Stimulated activated CD4-positive, alpha-beta T cell treated with anti-CD3 and anti-CD28 coated beads, Interleukin-12 subunit alpha, Interleukin-12 subunit beta, amount 100 ng/mL, for 4 hours (primary cell): ENCODE results near the gene SAXO2.
"Not testable (repeated sequence)": the region's sequence is repeated elsewhere in the genome, so short reads cannot be mapped to it uniquely, and the experiment has no call there.

Source experiments
- DNase-seq: peaks from one replicate; pipeline ENCODE4 v3.0.0-alpha.2; 2020

Gene SAXO2

GRCh38 chr15:82262422-82263026 is at the start of gene SAXO2, which contains the start of gene EFL1:
Gene SAXO2 (plus strand): TSS chr15:82262818. CDS start chr15:82262880, 62 bp downstream.
Gene EFL1 (minus strand): TSS chr15:82262734. CDS start chr15:82261778, 956 bp downstream.
- peak; percentile 91 for DNase-seq

GRCh38 chr15:82216092-82216491 is 46.5 kb upstream of the SAXO2 start:
- DNase-seq, result not testable (repeated sequence)

- peak; percentile 3 for DNase-seq
These were observed 41.1 kb upstream of the SAXO2 start for GRCh38 chr15:82221535-82221934.

GRCh38 chr15:82228750-82229149 is 33.9 kb upstream of the SAXO2 start:
- no peak for DNase-seq

GRCh38 chr15:82231233-82231632 is 31.4 kb upstream of the SAXO2 start:
- DNase-seq, result no peak

- DNase-seq, result no peak
These were observed 30.8 kb upstream of the SAXO2 start for GRCh38 chr15:82231842-82232241.

- DNase-seq, result not testable (repeated sequence)
These were observed 24.6 kb upstream of the SAXO2 start for GRCh38 chr15:82237944-82238534.

- DNase-seq, result no peak
These were observed 22.8 kb upstream of the SAXO2 start for GRCh38 chr15:82239685-82240391.

- not testable (repeated sequence) for DNase-seq
These were observed 20.6 kb upstream of the SAXO2 start for GRCh38 chr15:82241836-82242499.

GRCh38 chr15:82243644-82244043 is 19.0 kb upstream of the SAXO2 start:
- not testable (repeated sequence) for DNase-seq

- not testable (repeated sequence) for DNase-seq
These were observed 16.7 kb upstream of the SAXO2 start for GRCh38 chr15:82245956-82246355.

GRCh38 chr15:82248261-82248660 is 14.4 kb upstream of the SAXO2 start:
- not testable (repeated sequence) for DNase-seq

- DNase-seq, result peak; percentile 11
These were observed 824 bp upstream of the SAXO2 start for GRCh38 chr15:82261566-82262421.

GRCh38 chr15:82263350-82263749 is 732 bp downstream of the SAXO2 start:
- no peak for DNase-seq

GRCh38 chr15:82267137-82267536 is 4.5 kb downstream of the SAXO2 start:
- not testable (repeated sequence) for DNase-seq

GRCh38 chr15:82268454-82268853 is 5.8 kb downstream of the SAXO2 start:
- not testable (repeated sequence) for DNase-seq

- no peak for DNase-seq
These were observed 9.5 kb downstream of the SAXO2 start for GRCh38 chr15:82272154-82272553.

- DNase-seq, result no peak
These were observed 12.8 kb downstream of the SAXO2 start for GRCh38 chr15:82275410-82275809.

- not testable (repeated sequence) for DNase-seq
These were observed 18.7 kb downstream of the SAXO2 start for GRCh38 chr15:82281276-82281675.

- not testable (repeated sequence) for DNase-seq
These were observed 19.8 kb downstream of the SAXO2 start for GRCh38 chr15:82282386-82282785.

- DNase-seq, result not testable (repeated sequence)
These were observed 21.8 kb downstream of the SAXO2 start for GRCh38 chr15:82284381-82284780.

GRCh38 chr15:82286475-82286874 is 23.9 kb downstream of the SAXO2 start:
- not testable (repeated sequence) for DNase-seq
